ENCODE measurements around the gene SDK1.
"Not testable (repeated sequence)": the region's sequence is repeated elsewhere in the genome, so short reads cannot be mapped to it uniquely, and the experiment has no call there.

SDK1 gene

DNA sequence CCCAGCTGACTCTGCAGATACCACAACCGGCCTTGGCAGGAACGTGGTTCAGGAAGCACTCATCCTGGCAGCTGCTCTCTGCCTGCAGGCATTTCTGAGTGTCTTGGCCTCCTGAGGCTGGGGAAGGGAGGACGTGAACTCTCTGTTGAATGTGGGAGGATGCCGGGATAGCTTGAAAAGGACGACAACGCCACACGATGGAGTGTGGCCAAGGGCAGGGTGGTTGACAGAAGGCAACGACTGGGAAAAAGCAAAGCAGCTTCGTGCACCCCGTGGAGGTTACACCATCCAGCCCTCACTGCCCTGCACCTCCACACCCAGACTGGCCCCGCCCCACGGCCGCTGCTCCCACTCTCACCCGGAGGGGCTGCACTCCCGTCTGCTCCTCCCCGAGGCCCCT lies 915.0 kb downstream of the SDK1 start:
- Mint-ChIP-seq H3K9me3 (no peaks in the 10 kb centered on the region), H3K27ac (no peak overlapping the region), H3K4me1 (peaks cover 7% of the 10 kb centered on the region), H3K4me3 (no peak overlapping the region), H3K27me3 (ENCODE audit: low read depth) (peaks cover 4% of the 10 kb centered on the region), H3K36me3 (ENCODE audit: low read depth) (peaks cover 4% of the 10 kb centered on the region)
- TF ChIP-seq, protein P1, sequence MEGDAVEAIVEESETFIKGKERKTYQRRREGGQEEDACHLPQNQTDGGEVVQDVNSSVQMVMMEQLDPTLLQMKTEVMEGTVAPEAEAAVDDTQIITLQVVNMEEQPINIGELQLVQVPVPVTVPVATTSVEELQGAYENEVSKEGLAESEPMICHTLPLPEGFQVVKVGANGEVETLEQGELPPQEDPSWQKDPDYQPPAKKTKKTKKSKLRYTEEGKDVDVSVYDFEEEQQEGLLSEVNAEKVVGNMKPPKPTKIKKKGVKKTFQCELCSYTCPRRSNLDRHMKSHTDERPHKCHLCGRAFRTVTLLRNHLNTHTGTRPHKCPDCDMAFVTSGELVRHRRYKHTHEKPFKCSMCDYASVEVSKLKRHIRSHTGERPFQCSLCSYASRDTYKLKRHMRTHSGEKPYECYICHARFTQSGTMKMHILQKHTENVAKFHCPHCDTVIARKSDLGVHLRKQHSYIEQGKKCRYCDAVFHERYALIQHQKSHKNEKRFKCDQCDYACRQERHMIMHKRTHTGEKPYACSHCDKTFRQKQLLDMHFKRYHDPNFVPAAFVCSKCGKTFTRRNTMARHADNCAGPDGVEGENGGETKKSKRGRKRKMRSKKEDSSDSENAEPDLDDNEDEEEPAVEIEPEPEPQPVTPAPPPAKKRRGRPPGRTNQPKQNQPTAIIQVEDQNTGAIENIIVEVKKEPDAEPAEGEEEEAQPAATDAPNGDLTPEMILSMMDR (IDR thresholded peaks at IDR 0.05; ENCODE audit: unreplicated experiment in 3 of 3): no peak

DNA sequence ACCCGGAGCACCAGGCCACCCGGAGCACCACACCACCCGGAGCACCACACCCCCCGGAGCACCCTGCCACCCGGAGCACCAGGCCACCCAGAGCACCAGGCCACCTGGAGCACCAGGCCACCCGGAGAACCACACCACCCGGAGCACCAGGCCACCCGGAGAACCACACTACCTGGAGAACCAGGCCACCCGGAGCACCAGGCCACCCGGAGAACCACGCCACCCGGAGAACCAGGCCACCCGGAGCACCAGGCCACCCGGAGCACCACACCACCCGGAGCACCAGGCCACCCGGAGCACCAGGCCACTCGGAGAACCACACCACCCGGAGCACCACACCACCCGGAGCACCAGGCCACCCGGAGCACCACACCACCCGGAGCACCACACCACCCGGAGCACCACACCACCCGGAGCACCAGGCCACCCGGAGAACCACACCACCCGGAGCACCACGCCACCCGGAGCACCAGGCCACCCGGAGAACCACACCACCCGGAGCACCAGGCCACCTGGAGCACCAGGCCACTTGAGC lies 916.1 kb downstream of the SDK1 start:
- H3K27ac Mint-ChIP-seq; H3K9me3 Mint-ChIP-seq; H3K4me3 Mint-ChIP-seq; H3K4me1 Mint-ChIP-seq; H3K27me3 Mint-ChIP-seq (ENCODE audit: low read depth); H3K36me3 Mint-ChIP-seq (ENCODE audit: low read depth): not testable (repeated sequence)

DNA sequence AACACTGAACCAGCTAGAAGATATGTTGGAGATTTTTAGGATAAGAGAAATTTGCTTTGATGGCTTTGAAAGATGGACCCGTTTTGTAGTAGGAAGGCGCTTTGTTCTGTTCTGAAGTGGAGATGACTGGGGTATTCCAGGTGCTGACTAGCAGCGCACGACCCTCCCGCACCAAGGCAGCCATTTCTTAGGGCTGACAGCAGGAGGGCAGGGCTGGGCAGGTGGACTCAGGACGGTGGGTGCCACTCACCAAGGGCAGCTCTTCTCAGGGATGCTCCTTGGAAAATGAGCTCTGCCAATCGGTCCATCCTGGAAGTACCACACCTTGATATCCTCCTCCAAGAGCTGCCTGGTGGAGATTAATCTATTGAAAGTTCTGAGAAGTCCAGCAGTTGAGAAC lies 917.4 kb downstream of the SDK1 start:
- no peaks in the 10 kb centered on the region for H3K9me3 Mint-ChIP-seq
- H3K36me3 Mint-ChIP-seq (ENCODE audit: low read depth): peaks cover 14% of the 10 kb centered on the region
- H3K4me1 Mint-ChIP-seq: peaks cover 7% of the 10 kb centered on the region
- TF ChIP-seq, protein P1 (IDR thresholded peaks at IDR 0.05; ENCODE audit: unreplicated experiment in 3 of 3): no peak
- H3K4me3 Mint-ChIP-seq: no peak overlapping the region
- no peak overlapping the region for H3K27ac Mint-ChIP-seq
- peaks cover 4% of the 10 kb centered on the region for H3K27me3 Mint-ChIP-seq (ENCODE audit: low read depth)

DNA sequence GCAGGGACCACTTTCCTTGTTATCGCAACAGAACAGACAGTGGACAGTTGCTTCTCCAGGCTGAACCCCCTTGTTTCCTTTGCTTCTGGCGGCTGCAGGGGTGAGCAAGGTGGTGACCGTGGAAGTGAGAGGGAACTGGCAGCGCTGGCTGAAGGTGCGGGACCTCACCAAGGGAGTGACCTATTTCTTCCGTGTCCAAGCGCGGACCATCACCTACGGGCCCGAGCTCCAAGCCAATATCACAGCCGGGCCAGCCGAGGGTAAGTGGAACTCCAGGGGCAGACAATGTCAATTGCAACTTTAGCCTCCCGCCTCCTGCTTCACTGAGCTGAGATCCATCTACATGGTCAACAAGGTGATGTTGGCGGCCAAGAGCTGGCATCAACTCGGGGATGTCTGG lies 919.0 kb downstream of the SDK1 start:
- H3K9me3 Mint-ChIP-seq: no peaks in the 10 kb centered on the region
- TF ChIP-seq, protein P1 (IDR thresholded peaks at IDR 0.05; ENCODE audit: unreplicated experiment in 3 of 3): no peak

DNA sequence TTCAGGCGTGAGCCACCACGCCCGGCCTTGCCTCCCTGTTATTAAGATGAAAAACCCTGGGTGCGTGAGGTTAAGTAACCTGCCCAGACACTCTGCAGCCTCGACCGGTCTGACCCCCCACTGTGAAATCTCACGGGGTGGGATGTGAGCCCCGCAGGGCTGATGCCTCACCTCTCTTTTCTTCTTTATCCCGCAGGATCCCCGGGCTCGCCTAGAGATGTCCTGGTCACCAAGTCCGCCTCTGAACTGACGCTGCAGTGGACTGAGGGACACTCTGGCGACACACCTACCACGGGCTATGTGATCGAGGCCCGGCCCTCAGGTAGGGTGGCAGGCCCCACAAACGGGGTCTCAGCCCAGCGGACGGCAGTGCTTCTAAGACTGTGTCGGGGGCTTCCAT lies 920.0 kb downstream of the SDK1 start:
- no peak overlapping the region for H3K4me3 Mint-ChIP-seq
- H3K27me3 Mint-ChIP-seq (ENCODE audit: low read depth): no peaks in the 10 kb centered on the region
- H3K4me1 Mint-ChIP-seq: peaks cover 4% of the 10 kb centered on the region
- H3K27ac Mint-ChIP-seq: no peak overlapping the region
- peaks cover 21% of the 10 kb centered on the region for H3K36me3 Mint-ChIP-seq (ENCODE audit: low read depth)
- H3K9me3 Mint-ChIP-seq: no peaks in the 10 kb centered on the region
- TF ChIP-seq, protein P1 (IDR thresholded peaks at IDR 0.05; ENCODE audit: unreplicated experiment in 3 of 3): no peak

More for the DNA sequence above, 919.0 kb downstream of the SDK1 start:
- H3K4me3 Mint-ChIP-seq: no peak overlapping the region
- peaks cover 18% of the 10 kb centered on the region for H3K36me3 Mint-ChIP-seq (ENCODE audit: low read depth)
- no peak overlapping the region for H3K27ac Mint-ChIP-seq
- peaks cover 7% of the 10 kb centered on the region for H3K4me1 Mint-ChIP-seq
- no peaks in the 10 kb centered on the region for H3K27me3 Mint-ChIP-seq (ENCODE audit: low read depth)

DNA sequence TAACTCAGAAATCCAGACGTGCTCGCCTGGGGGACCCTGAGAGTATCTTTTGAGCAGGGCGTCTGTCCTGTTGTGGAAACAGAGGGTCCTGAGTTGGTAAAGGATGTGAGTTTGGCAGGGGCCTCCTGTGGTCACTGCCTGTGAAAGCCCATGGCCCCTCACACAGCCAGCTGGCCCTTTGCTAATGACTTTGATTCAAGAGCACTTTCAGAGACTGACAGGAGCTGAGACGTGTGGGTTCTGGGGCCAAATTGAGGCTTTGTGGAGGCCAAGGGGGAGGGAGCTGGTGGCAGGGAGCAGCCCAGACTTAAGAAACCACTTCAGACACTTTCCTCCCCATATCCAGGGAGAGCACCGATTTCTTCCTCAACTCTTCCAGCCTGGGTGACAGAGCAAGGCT lies 921.6 kb downstream of the SDK1 start:
- Mint-ChIP-seq H3K9me3 (no peaks in the 10 kb centered on the region), H3K27me3 (ENCODE audit: low read depth) (no peaks in the 10 kb centered on the region), H3K36me3 (ENCODE audit: low read depth) (peaks cover 21% of the 10 kb centered on the region), H3K27ac (no peak overlapping the region), H3K4me3 (no peak overlapping the region), H3K4me1 (peaks cover 14% of the 10 kb centered on the region)
- TF ChIP-seq, protein P1 (IDR thresholded peaks at IDR 0.05; ENCODE audit: unreplicated experiment in 3 of 3): no peak

Data from nephron (organoid).